Stomach smooth muscle (tissue), 2 donors: ENCODE data around the gene SPTBN5.

Experiments
- H3K27ac ChIP-seq: one replicate; pipeline ENCODE4 v1.7.0; 2013; ENCODE audit warnings: mild to moderate bottlenecking, low read length, inconsistent platforms
- H3K27me3 ChIP-seq, 2 donors: one replicate each; pipeline ENCODE4 v1.7.0; 2013; ENCODE audit warnings: low read length in 2 of 2; ENCODE audit not compliant: insufficient read depth in 2 of 2, control insufficient read depth in 1 of 2
- H3K36me3 ChIP-seq, 2 donors: one replicate each; pipeline ENCODE4 v1.7.0; 2013; ENCODE audit warnings: low read length in 2 of 2; ENCODE audit not compliant: control insufficient read depth in 2 of 2, insufficient read depth in 2 of 2
- H3K4me1 ChIP-seq: one replicate; pipeline ENCODE4 v1.7.0; 2013; ENCODE audit warnings: low read length; ENCODE audit not compliant: control insufficient read depth, insufficient read depth
- H3K4me3 ChIP-seq, 2 donors: one replicate each; pipeline ENCODE4 v1.7.0; 2013; ENCODE audit warnings: low read length in 2 of 2
- H3K9ac ChIP-seq, 2 donors: one replicate each; pipeline ENCODE4 v1.7.0; 2013; ENCODE audit warnings: low read length in 2 of 2, mild to moderate bottlenecking in 1 of 2
- H3K9me3 ChIP-seq, 2 donors: one replicate each; pipeline ENCODE4 v1.7.0; 2013; ENCODE audit warnings: low read length in 2 of 2; ENCODE audit not compliant: control insufficient read depth in 2 of 2
- donor health status: healthy.
- donor health status: Pancreatic carcinoma.

Gene SPTBN5

DNA sequence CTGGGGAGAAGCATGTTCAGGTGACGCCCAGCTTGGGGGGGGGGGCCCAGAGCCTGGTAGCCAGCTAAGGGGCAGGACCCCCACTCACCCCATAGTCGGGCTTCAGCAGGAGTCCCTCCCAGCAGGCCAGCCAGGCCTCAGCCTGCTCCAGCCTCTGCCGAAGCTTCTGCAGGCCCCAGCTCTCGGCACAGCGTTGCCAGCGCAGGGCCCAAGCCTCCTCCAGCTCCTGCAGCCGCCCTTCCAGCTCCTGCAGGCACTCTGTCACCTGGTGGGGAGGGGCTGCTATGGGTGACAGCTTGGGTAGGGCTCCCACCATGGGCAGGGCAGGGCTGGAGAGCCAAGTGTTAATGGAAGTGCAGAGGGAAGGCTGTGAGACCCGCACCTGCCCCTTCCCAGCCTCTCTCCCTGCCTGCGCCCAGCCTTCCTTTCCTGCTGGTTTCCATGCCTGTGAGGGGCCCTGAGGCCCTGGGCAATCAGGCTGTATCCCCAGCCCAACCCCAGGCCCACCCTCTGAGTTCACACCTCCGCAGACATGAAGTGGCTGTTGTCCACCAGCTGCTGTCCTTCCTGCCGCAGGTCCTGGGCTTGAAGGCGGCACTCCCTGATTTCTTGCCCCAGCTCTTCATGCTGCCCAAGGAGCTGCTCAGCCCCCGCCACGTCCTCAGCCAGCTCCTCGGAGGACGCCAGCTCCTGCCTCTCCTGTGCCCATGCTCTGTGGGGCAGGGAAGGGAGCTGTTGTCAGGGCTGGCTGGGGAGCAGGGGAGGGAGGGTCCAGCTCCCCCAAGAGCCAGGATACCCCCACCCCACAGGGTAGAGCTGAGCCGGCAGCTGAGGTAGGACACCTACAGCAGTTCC, 40.9 kb downstream of the SPTBN5 start:
- H3K4me1 ChIP-seq = no peaks in the 10 kb centered on the region
- no peak overlapping the region for H3K4me3 ChIP-seq
- H3K27me3 ChIP-seq = peaks cover 21 to 28% of the 10 kb centered on the region in 2 donors
- H3K36me3 ChIP-seq = peaks cover 0 to 3% of the 10 kb centered on the region in 2 donors
- H3K9ac ChIP-seq = no peak overlapping the region
- H3K27ac ChIP-seq = no peak overlapping the region
- H3K9me3 ChIP-seq = no peaks in the 10 kb centered on the region

DNA sequence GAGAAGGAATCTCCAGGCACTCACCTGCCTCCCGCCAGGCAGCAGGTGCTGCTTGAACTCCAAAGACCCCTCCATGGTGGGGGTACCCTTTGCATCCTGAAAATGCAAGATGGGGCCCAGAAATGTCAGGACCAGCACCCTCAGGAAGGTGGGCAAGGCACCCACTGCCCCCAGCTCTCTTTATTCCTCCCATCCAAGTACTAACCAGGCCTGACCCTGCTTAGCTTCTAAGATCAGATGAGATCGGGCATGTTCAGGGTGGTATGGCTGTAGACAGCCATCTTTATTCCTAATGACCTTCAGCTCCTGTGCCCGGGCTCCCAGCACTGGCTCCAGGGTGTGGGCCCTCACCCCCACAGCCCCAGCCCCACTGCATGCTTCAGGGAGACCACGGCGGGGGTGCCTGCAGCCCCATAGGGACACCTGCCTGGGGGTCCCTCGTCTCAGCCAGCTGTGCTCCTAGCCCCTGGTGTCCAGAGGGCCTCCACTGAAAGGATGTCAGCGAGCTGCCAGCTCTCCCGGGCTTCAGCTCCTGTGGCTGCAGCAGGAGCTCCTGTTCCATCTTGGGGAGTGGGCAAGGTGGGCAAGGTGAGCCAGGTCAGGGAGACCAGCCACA, 42.0 kb downstream of the SPTBN5 start:
- H3K27me3 ChIP-seq = peaks cover 19 to 28% of the 10 kb centered on the region in 2 donors

GRCh38 chr15:41851167-41851523, 42.7 kb downstream of the SPTBN5 start:
- H3K4me3 ChIP-seq = no peak overlapping the region
- peaks cover 18 to 26% of the 10 kb centered on the region in 2 donors for H3K27me3 ChIP-seq
- no peak overlapping the region for H3K27ac ChIP-seq
- peaks cover 7 to 17% of the 10 kb centered on the region in 2 donors for H3K36me3 ChIP-seq
- H3K9ac ChIP-seq = no peak overlapping the region
- no peaks in the 10 kb centered on the region for H3K9me3 ChIP-seq
- no peaks in the 10 kb centered on the region for H3K4me1 ChIP-seq

More for the DNA sequence above, 42.0 kb downstream of the SPTBN5 start:
- Histone ChIP-seq H3K9ac (no peak overlapping the region), H3K27ac (no peak overlapping the region), H3K9me3 (no peaks in the 10 kb centered on the region), H3K4me1 (no peaks in the 10 kb centered on the region), H3K36me3 (peaks cover 0 to 11% of the 10 kb centered on the region in 2 donors), H3K4me3 (no peak overlapping the region)

DNA sequence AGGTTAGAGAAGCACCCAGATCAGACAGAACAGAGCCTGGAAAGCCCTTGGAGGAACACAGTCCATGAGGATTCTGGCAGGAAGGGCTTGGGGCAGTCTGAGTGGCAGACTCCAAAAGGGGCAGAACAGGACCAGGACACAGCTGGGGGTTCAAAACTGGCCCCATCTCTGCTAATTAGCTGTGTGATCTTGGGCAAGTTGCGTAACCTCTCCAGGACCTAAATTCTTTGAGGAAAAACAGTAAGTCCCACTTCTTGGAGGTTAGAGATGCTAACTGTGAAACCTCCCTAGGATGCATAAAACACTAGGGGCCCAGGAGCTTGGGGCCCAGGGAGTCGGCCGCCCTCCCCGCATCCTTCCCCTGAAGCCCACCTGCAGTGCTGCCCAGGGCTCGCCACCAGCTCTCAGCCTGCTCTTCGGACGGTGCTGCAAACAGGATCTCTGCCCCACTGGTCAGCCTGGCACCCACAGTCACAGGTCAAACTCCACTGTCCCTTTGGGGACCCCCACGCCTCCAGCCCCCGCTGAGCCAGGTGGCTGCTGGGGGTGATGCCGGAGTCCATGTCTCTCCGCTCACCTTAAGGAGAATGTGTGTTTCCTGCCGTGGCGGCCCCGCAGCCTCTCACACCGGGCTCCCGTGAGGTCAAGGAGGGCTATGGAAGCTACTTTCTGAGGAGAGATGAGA, 43.2 kb downstream of the SPTBN5 start:
- H3K4me1 ChIP-seq = no peaks in the 10 kb centered on the region
- H3K27me3 ChIP-seq = peaks cover 17 to 24% of the 10 kb centered on the region in 2 donors
- no peak overlapping the region for H3K27ac ChIP-seq

DNA sequence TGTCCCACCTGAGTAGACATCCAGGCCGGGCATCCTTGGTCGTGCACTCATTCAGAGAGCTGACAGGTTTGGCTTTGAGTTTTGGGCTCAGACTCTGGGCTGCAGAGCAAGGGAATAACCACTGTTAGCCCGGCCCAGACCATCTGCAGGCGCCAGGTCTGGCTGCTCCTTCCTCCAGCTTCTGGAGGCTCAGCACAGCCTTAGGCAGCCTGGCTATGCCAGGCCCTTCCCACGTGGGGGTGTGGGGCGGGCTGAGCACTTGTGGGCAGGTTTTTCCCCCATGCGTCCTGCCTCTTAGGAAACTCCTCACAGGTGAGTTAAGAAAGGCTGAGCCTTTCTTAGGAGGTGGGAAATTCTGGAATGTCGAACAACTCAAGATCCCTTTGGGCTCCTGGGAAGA, 44.0 kb downstream of the SPTBN5 start:
- H3K9ac ChIP-seq = no peak overlapping the region
- no peaks in the 10 kb centered on the region for H3K9me3 ChIP-seq
- H3K4me1 ChIP-seq = no peaks in the 10 kb centered on the region
- H3K4me3 ChIP-seq = no peak overlapping the region
- peaks cover 7 to 27% of the 10 kb centered on the region in 2 donors for H3K36me3 ChIP-seq
- peaks cover 12 to 17% of the 10 kb centered on the region in 2 donors for H3K27me3 ChIP-seq
- no peak overlapping the region for H3K27ac ChIP-seq

More for the DNA sequence above, 43.2 kb downstream of the SPTBN5 start:
- no peak overlapping the region for H3K4me3 ChIP-seq
- peaks cover 7 to 21% of the 10 kb centered on the region in 2 donors for H3K36me3 ChIP-seq
- no peak overlapping the region for H3K9ac ChIP-seq
- H3K9me3 ChIP-seq = no peaks in the 10 kb centered on the region

DNA sequence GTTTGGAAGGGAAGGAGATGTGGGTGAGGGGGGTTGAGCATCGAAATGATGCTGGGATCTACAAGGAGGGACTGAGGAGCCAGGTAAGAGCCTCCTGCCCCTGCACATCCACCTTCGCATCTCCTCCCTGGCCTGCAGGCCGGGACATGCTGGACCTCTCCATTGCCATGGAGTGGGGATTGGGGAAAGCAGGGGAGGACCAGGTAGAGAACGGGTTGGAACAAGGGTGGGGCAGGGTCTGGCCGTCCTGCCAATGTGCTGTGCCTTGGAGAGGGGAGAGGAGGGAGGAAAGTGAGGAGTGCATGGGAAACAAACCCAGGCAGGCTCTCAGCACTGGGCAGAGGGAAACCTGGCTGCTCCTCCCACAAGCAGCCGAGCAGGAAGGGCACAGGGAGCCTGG, 44.6 kb downstream of the SPTBN5 start:
- Histone ChIP-seq H3K9ac (no peak overlapping the region), H3K27ac (no peak overlapping the region), H3K9me3 (no peaks in the 10 kb centered on the region), H3K36me3 (peaks cover 7 to 31% of the 10 kb centered on the region in 2 donors), H3K27me3 (peaks cover 7 to 12% of the 10 kb centered on the region in 2 donors), H3K4me1 (no peaks in the 10 kb centered on the region), H3K4me3 (no peak overlapping the region)

GRCh38 chr15:41848631-41849030, 45.2 kb downstream of the SPTBN5 start:
- peaks cover 7 to 11% of the 10 kb centered on the region in 2 donors for H3K27me3 ChIP-seq
- H3K9me3 ChIP-seq = no peaks in the 10 kb centered on the region
- no peaks in the 10 kb centered on the region for H3K4me1 ChIP-seq
- H3K36me3 ChIP-seq = peaks cover 7 to 31% of the 10 kb centered on the region in 2 donors
- no peak overlapping the region for H3K27ac ChIP-seq
- no peak overlapping the region for H3K9ac ChIP-seq
- no peak overlapping the region for H3K4me3 ChIP-seq

DNA sequence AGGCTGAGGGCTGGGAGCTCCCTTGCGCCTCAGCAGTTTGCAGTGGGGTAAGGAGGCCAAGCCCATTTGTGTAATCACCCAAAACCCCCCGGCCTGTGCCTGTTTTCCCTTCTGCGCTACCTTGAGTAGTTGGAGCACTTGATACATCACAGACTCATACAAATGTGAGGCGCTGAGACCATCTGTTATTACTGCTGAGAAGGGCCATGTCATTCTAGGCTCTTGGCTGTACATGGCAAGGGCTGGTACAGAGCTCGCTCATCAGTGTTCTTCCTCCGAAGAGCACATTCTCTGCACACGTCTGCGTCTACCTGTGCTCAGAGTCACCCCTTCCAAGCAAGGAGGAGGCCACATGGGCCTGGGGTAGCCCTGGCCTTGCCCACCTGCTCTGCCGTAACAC, 45.9 kb downstream of the SPTBN5 start:
- Histone ChIP-seq H3K9me3 (no peaks in the 10 kb centered on the region), H3K27me3 (peaks cover 3 to 7% of the 10 kb centered on the region in 2 donors), H3K9ac (no peak overlapping the region), H3K36me3 (peaks cover 7 to 31% of the 10 kb centered on the region in 2 donors), H3K4me1 (no peaks in the 10 kb centered on the region), H3K4me3 (no peak overlapping the region), H3K27ac (no peak overlapping the region)

- H3K4me1 ChIP-seq = no peaks in the 10 kb centered on the region
- peaks cover under 1 to 6% of the 10 kb centered on the region in 2 donors for H3K27me3 ChIP-seq
- no peak overlapping the region for H3K4me3 ChIP-seq
- H3K27ac ChIP-seq = no peak overlapping the region
- H3K36me3 ChIP-seq = peaks cover 7 to 31% of the 10 kb centered on the region in 2 donors
- H3K9ac ChIP-seq = no peak overlapping the region
- no peaks in the 10 kb centered on the region for H3K9me3 ChIP-seq
These were observed 46.6 kb downstream of the SPTBN5 start for GRCh38 chr15:41847206-41847605.

GRCh38 chr15:41844814-41845213, 49.0 kb downstream of the SPTBN5 start:
- Histone ChIP-seq H3K9ac (no peak overlapping the region), H3K36me3 (peaks cover 12 to 42% of the 10 kb centered on the region in 2 donors), H3K27ac (no peak overlapping the region), H3K4me3 (no peak overlapping the region), H3K9me3 (no peaks in the 10 kb centered on the region), H3K27me3 (no peaks in the 10 kb centered on the region), H3K4me1 (no peaks in the 10 kb centered on the region)
